HG02610 (cell line): Measurements from ENCODE around the gene RTRAF.

ENCODE experiments used
- ATAC-seq: cut with Tn5 transposase; IDR thresholded peaks from one replicate; pipeline ENCODE4 v1.9.1; 2021; ENCODE audit warnings: mild to moderate bottlenecking, moderate library complexity; ENCODE audit not compliant: unreplicated experiment

The RTRAF gene

GRCh38 chr14:51989293-51990234 lies at the start of gene RTRAF:
RTRAF (plus strand) TSS chr14:51989546; CDS start chr14:51989640, 94 bp downstream.
- ATAC-seq = peak; percentile 93

GRCh38 chr14:51939755-51940301 lies 49.5 kb upstream of the RTRAF start:
- ATAC-seq = no peak

GRCh38 chr14:51942971-51943370 lies 46.4 kb upstream of the RTRAF start:
- ATAC-seq = no peak

- ATAC-seq = no peak
These were observed 39.3 kb upstream of the RTRAF start for GRCh38 chr14:51950007-51950406.

- no peak for ATAC-seq
These were observed 37.7 kb upstream of the RTRAF start for GRCh38 chr14:51951656-51952055.

GRCh38 chr14:51954031-51954430 lies 35.3 kb upstream of the RTRAF start:
- no peak for ATAC-seq

GRCh38 chr14:51954657-51955056 lies 34.7 kb upstream of the RTRAF start:
- no peak for ATAC-seq

- ATAC-seq = no peak
These were observed 31.4 kb upstream of the RTRAF start for GRCh38 chr14:51957950-51958349.

- ATAC-seq = no peak
These were observed 29.4 kb upstream of the RTRAF start for GRCh38 chr14:51959928-51960327.

GRCh38 chr14:51960866-51961265 lies 28.5 kb upstream of the RTRAF start:
- ATAC-seq = no peak

- no peak for ATAC-seq
These were observed 26.6 kb upstream of the RTRAF start for GRCh38 chr14:51962711-51963110.

- no peak for ATAC-seq
These were observed 26.1 kb upstream of the RTRAF start for GRCh38 chr14:51963286-51963685.

- no peak for ATAC-seq
These were observed 21.8 kb upstream of the RTRAF start for GRCh38 chr14:51967521-51967920.

- no peak for ATAC-seq
These were observed 19.4 kb upstream of the RTRAF start for GRCh38 chr14:51969852-51970540.

GRCh38 chr14:51972566-51972965 lies 16.8 kb upstream of the RTRAF start:
- ATAC-seq = no peak

- no peak for ATAC-seq
These were observed 12.3 kb upstream of the RTRAF start for GRCh38 chr14:51977075-51977474.

- ATAC-seq = no peak
These were observed 10.7 kb upstream of the RTRAF start for GRCh38 chr14:51978681-51979085.

GRCh38 chr14:51979088-51979709 lies 10.1 kb upstream of the RTRAF start:
- peak; percentile 36 for ATAC-seq

- peak; percentile 84 for ATAC-seq
These were observed 8.0 kb upstream of the RTRAF start for GRCh38 chr14:51981218-51981854.

GRCh38 chr14:51988221-51988620 lies 1.1 kb upstream of the RTRAF start:
- no peak for ATAC-seq

- ATAC-seq = no peak
These were observed 1.1 kb downstream of the RTRAF start for GRCh38 chr14:51990488-51990887.
